PC-3 (cell line): Measurements from ENCODE around the gene CHID1. TPM values are rescaled to one million over a fixed set of nuclear protein-coding genes. Genes with fewer than 3 reads are reported as not detected.

Experiments used
- ATAC-seq: fragments of 200-7000 bp; cut with Tn5 transposase; 2 replicates; pipeline ENCODE4 v1.9.1; 2020; ENCODE audit warnings: mild to moderate bottlenecking, moderate library complexity
- BruUV-seq: library from RNA; stranded (reverse); fragments of 400-500 nt; replicated peaks from 2 replicates; lab custom pipeline; 2021; lab: Mats Ljungman, UMichigan
- CTCF ChIA-PET: fragments of 300-600 bp; sonication (Branson Sonifier 250); formaldehyde crosslinking; loops from one replicate; lab custom pipeline; 2022; ENCODE audit warnings: antibody characterized with exemption; lab: Charles Lee
- POLR2A ChIA-PET: fragments of 300-600 bp; sonication (Branson Sonifier 250); formaldehyde crosslinking; loops from one replicate; lab custom pipeline; 2022; ENCODE audit warnings: antibody characterized with exemption; ENCODE audit not compliant: unreplicated experiment; lab: Charles Lee
- DNase-seq: peaks from one replicate; pipeline ENCODE4 v3.0.0-alpha.2; 2015
- H2AFZ ChIP-seq: fragments of 300-600 bp; sonication (generic); 2 replicates; pipeline ENCODE4 v1.6.0; 2016; ENCODE audit warnings: antibody characterized with exemption, low read length
- H3F3A ChIP-seq: fragments of 300-600 bp; sonication (generic); one replicate; pipeline ENCODE4 v1.6.0; 2017; ENCODE audit warnings: antibody characterized with exemption, low read length, control low read depth, mild to moderate bottlenecking; ENCODE audit not compliant: unreplicated experiment
- H3K27ac ChIP-seq: fragments of 300-600 bp; sonication (generic); 2 replicates; pipeline ENCODE4 v1.5.1; 2016; ENCODE audit warnings: mild to moderate bottlenecking, low read length
- H3K27me3 ChIP-seq: fragments of 300-600 bp; sonication (generic); 2 replicates; pipeline ENCODE4 v1.6.1; 2016; ENCODE audit warnings: low read length, mixed read lengths
- H3K36me3 ChIP-seq: fragments of 300-600 bp; sonication (generic); 2 replicates; pipeline ENCODE4 v1.6.1; 2016; ENCODE audit warnings: low read depth, mixed run types, low read length, mixed read lengths
- H3K4me1 ChIP-seq: fragments of 300-600 bp; sonication (generic); 2 replicates; pipeline ENCODE4 v1.5.1; 2016; ENCODE audit warnings: low read length; ENCODE audit not compliant: insufficient read depth
- H3K4me2 ChIP-seq: fragments of 300-600 bp; sonication (generic); 2 replicates; pipeline ENCODE4 v1.6.0; 2016; ENCODE audit warnings: low read length
- H3K4me3 ChIP-seq: fragments of 300-600 bp; sonication (generic); 2 replicates; pipeline ENCODE4 v1.5.1; 2016; ENCODE audit warnings: mild to moderate bottlenecking, low read length, mixed read lengths
- H3K79me2 ChIP-seq: fragments of 300-600 bp; sonication (generic); 2 replicates; pipeline ENCODE4 v1.6.1; 2017; ENCODE audit warnings: low read length, mixed read lengths
- H3K9ac ChIP-seq: fragments of 300-600 bp; sonication (generic); 2 replicates; pipeline ENCODE4 v1.6.0; 2016; ENCODE audit warnings: mild to moderate bottlenecking, low read length
- H3K9me2 ChIP-seq: fragments of 300-600 bp; sonication (generic); replicated peaks from 2 replicates; pipeline ENCODE4 v1.6.1; 2016; ENCODE audit warnings: mixed run types, low read length, mixed read lengths
- H3K9me3 ChIP-seq: fragments of 300-600 bp; sonication (generic); 2 replicates; pipeline ENCODE4 v1.6.1; 2016; ENCODE audit warnings: low read length, mixed read lengths
- H4K20me1 ChIP-seq: fragments of 300-600 bp; sonication (generic); 2 replicates; pipeline ENCODE4 v1.6.1; 2016; ENCODE audit warnings: low read length, mixed read lengths
- CTCF ChIP-seq: fragments of 300-600 bp; sonication (generic); conservative IDR thresholded peaks from 2 replicates; pipeline ENCODE4 v1.5.1; 2017; ENCODE audit warnings: antibody characterized with exemption, low read depth, mild to moderate bottlenecking, low read length
- EZH2 ChIP-seq: fragments of 300-600 bp; sonication (generic); IDR thresholded peaks from one replicate; pipeline ENCODE4 v1.6.1; 2017; ENCODE audit warnings: antibody characterized with exemption, mild to moderate bottlenecking, low read length; ENCODE audit not compliant: unreplicated experiment
- EZH2phosphoT487 ChIP-seq: fragments of 300-600 bp; sonication (generic); IDR thresholded peaks from 2 replicates; pipeline ENCODE4 v1.6.1; 2018; ENCODE audit warnings: mild to moderate bottlenecking, antibody characterized with exemption, low read length, borderline replicate concordance
- intact Hi-C: fragments of 100-400 bp; cut with micrococcal nuclease; formaldehyde crosslinking; loops from 2 replicates; pipeline ENCODE4 v1.9.0; 2023
- total RNA-seq: library from RNA; depleted of rRNA; stranded (reverse); fragments of >200 nt; gene quantifications from 2 replicates; pipeline ENCODE4 v1.2.3, GENCODE V29; 2014

Gene CHID1
- total RNA-seq, 1 experiment from 2014 or later = 70.2 TPM

- Histone ChIP-seq H3K4me2 (no peak overlapping the region), H3K4me3 (no peak overlapping the region), H3K4me1 (no peaks in the 10 kb centered on the region), H3K36me3 (no peaks in the 10 kb centered on the region), H3K9ac (no peak overlapping the region), H3K9me2 (no peaks in the 10 kb centered on the region), H3K27me3 (no peaks in the 10 kb centered on the region), H4K20me1 (no peaks in the 10 kb centered on the region), H2AFZ (no peak overlapping the region), H3K9me3 (no peaks in the 10 kb centered on the region), H3F3A (no peaks in the 10 kb centered on the region), H3K27ac (no peak overlapping the region), H3K79me2 (no peaks in the 10 kb centered on the region)
- DNase-seq = no peak
- TF ChIP-seq EZH2phosphoT487 = no peak
- TF ChIP-seq CTCF = no peak
- no peak for TF ChIP-seq EZH2
- intact Hi-C loops = no loop called here
- ATAC-seq = no peak
- POLR2A ChIA-PET = no interaction called here
- no TSS peak for BruUV-seq
- CTCF ChIA-PET = no interaction called here
Observed at GRCh38 chr11:873706-874105, 36.9 kb downstream of the CHID1 start.

- BruUV-seq = no TSS peak
Observed at GRCh38 chr11:872799-873198, 37.8 kb downstream of the CHID1 start.

More at GRCh38 chr11:872799-873198, 37.8 kb downstream of the CHID1 start:
- Histone ChIP-seq H3K9me3 (no peaks in the 10 kb centered on the region), H3K27me3 (no peaks in the 10 kb centered on the region), H3K9me2 (no peaks in the 10 kb centered on the region), H3K4me3 (no peak overlapping the region), H3K36me3 (no peaks in the 10 kb centered on the region), H3K4me1 (no peaks in the 10 kb centered on the region), H3K4me2 (no peak overlapping the region), H2AFZ (no peak overlapping the region), H3K79me2 (no peaks in the 10 kb centered on the region), H3F3A (no peaks in the 10 kb centered on the region), H3K9ac (no peak overlapping the region), H3K27ac (no peak overlapping the region), H4K20me1 (no peaks in the 10 kb centered on the region)
- no peak for TF ChIP-seq CTCF
- no peak for TF ChIP-seq EZH2
- no peak for TF ChIP-seq EZH2phosphoT487
- ChIA-PET CTCF (no interaction called here), POLR2A (no interaction called here)
- intact Hi-C loops = no loop called here
- DNase-seq = no peak
- no peak for ATAC-seq
